ENCODE data around the gene CRIM1. TPM values are rescaled to one million over a fixed set of nuclear protein-coding genes. Genes with fewer than 3 reads are reported as not detected.

Gene CRIM1
- total RNA-seq, 1 donor from 2014 or later = 273 TPM

DNA sequence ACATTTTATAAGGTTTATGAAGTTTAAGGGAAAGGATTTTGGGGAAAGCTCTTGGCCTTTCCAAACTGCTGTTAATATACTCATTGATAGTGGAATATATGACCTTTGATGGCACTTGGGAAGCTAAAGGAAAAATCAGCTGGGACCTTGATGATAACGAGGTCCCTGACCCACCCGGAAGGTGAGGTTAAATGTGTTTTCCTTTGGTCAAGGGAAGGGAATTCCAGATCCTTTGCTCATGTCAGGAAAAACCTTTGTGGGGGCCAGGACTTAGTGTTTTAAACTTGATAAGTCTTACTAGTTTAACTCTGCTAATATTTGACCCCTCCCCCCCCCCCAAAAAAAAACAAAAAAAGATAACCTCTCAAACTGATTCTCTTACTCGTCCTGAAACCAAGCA lies 50.7 kb downstream of the CRIM1 start:
- Histone ChIP-seq H3K4me1 (peaks cover 0 to 72% of the 10 kb centered on the region in 2 donors), H3K4me3 (no peak overlapping the region), H3K36me3 (no peaks in the 10 kb centered on the region), H3K9me3 (no peaks in the 10 kb centered on the region), H3K27me3 (no peaks in the 10 kb centered on the region), H3K27ac (peak overlapping the region; percentile 67 to 69)
- no peak for DNase-seq (ENCODE audit: low spot score in 2 of 2)
- TF ChIP-seq, protein P1, sequence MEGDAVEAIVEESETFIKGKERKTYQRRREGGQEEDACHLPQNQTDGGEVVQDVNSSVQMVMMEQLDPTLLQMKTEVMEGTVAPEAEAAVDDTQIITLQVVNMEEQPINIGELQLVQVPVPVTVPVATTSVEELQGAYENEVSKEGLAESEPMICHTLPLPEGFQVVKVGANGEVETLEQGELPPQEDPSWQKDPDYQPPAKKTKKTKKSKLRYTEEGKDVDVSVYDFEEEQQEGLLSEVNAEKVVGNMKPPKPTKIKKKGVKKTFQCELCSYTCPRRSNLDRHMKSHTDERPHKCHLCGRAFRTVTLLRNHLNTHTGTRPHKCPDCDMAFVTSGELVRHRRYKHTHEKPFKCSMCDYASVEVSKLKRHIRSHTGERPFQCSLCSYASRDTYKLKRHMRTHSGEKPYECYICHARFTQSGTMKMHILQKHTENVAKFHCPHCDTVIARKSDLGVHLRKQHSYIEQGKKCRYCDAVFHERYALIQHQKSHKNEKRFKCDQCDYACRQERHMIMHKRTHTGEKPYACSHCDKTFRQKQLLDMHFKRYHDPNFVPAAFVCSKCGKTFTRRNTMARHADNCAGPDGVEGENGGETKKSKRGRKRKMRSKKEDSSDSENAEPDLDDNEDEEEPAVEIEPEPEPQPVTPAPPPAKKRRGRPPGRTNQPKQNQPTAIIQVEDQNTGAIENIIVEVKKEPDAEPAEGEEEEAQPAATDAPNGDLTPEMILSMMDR (IDR thresholded peaks at IDR 0.05) = no peak
- intact Hi-C loops (cut with DNase I) = no loop called here

DNA sequence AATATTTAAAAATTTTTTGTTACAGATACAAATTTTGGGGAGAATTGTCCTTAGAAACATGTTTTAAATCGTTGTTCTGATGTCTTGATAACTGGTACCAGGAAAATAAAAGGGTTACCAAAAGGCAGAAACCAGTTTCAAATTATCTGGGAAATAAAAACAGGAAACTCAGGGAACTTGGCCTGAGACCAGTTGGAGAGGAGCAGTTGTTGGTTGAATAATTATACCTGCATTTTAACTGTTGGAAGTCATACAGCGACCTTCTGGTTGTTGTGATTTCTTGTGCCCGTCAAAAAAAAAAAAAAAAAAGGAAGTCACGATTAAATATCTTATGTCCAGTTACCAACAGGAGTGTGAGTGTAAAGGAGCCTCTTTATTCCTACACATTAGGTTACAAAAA lies 51.8 kb downstream of the CRIM1 start:
- intact Hi-C loops (cut with DNase I) = no loop called here
- H3K27ac ChIP-seq = peak overlapping the region; percentile 67 to 69

DNA sequence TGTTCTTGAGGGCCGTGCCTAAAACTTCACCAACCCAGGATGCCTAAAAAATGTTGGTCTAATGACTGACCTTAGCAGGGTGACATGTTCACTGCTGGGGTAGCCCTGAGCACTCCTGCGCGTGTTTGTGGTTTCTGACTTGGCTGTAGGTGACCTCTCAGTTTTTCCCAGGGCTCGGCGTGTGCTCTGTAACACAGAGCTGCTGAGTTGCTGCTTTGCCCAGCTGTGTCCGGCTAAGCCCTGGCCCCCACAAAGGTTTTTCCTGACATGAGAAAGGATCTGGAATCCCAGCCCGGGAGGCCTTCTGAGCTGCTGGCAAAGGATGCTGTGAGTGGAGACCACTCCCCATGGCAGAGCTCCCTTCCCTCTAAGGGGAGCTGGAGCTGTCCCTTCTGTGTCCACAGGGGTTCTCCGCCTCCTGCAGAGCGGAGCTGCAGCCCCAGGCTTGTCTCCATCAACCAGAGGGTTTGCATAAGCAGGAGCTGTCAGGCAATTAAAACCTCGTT lies 52.7 kb downstream of the CRIM1 start:
- peaks cover 3 to 76% of the 10 kb centered on the region in 2 donors for H3K4me1 ChIP-seq
- no peaks in the 10 kb centered on the region for H3K27me3 ChIP-seq
- no peaks in the 10 kb centered on the region for H3K9me3 ChIP-seq
- no peak for DNase-seq (ENCODE audit: low spot score in 2 of 2)
- H3K4me3 ChIP-seq = peak overlapping the region in 1 of 2 donors; percentile 25
- H3K27ac ChIP-seq = peak overlapping the region; percentile 67 to 69
- no peaks in the 10 kb centered on the region for H3K36me3 ChIP-seq
- intact Hi-C loops (cut with DNase I) = no loop called here
- TF ChIP-seq, protein P1 (IDR thresholded peaks at IDR 0.05) = no peak

More for the DNA sequence above, 51.8 kb downstream of the CRIM1 start:
- H3K27me3 ChIP-seq = no peaks in the 10 kb centered on the region
- peaks cover 0 to 72% of the 10 kb centered on the region in 2 donors for H3K4me1 ChIP-seq
- TF ChIP-seq, protein P1 (IDR thresholded peaks at IDR 0.05) = no peak
- no peak overlapping the region for H3K4me3 ChIP-seq
- H3K9me3 ChIP-seq = no peaks in the 10 kb centered on the region
- no peaks in the 10 kb centered on the region for H3K36me3 ChIP-seq
- DNase-seq (ENCODE audit: low spot score in 2 of 2) = no peak

DNA sequence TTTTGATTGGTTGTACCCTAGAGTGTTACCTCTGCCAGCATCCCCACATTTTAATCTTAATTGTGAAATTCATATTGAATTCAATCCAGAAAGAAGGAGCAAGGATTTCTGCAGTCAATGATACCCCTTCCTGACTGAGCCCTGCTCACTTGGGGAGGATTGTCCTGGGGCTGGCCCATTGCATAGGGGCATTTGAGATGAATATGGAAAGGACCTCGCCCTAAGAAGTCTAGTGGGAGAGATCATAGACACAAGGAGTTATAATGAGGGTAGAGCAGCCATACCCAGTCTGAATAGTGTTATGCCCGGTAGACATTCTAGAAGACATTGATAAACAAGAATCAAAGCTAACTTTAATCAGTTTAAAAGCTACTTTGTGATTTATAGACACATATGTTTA lies 53.8 kb downstream of the CRIM1 start:
- Histone ChIP-seq H3K36me3 (no peaks in the 10 kb centered on the region), H3K4me1 (peaks cover 3 to 78% of the 10 kb centered on the region in 2 donors), H3K27ac (peak overlapping the region; percentile 67 to 69), H3K9me3 (no peaks in the 10 kb centered on the region), H3K27me3 (no peaks in the 10 kb centered on the region), H3K4me3 (no peak overlapping the region)
- DNase-seq (ENCODE audit: low spot score in 2 of 2) = no peak
- TF ChIP-seq, protein P1 (IDR thresholded peaks at IDR 0.05) = no peak
- intact Hi-C loops (cut with DNase I) = no loop called here

DNA sequence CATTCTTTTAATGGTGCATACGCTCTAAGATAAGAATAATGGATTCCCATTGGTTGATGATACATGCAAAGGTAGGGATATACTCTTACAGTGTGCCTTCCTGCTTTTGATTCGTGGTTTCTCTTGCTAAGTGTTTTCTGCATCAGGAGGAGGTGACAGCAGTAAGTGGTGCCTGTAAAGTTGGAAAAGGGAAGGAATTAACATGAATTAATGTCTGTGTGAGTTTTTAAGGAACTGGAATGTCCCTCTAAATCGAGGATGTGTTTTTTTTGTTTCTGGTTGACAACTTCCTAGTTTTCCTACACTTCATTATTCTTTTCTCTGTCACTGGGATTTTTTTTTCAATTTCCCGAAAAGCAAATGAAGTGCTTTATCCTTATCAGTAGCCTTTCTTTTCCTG lies 54.4 kb downstream of the CRIM1 start:
- Histone ChIP-seq H3K4me3 (peak overlapping the region; percentile 12 to 17), H3K27ac (peak overlapping the region; percentile 50 to 67), H3K9me3 (no peaks in the 10 kb centered on the region), H3K27me3 (no peaks in the 10 kb centered on the region), H3K36me3 (no peaks in the 10 kb centered on the region), H3K4me1 (peaks cover 3 to 81% of the 10 kb centered on the region in 2 donors)
- intact Hi-C loops (cut with DNase I) = loop anchor here (5.0 kb wide), 1 partner anchor 53 kb away; the partner anchor contains the start of gene CRIM1
- TF ChIP-seq, protein P1 (IDR thresholded peaks at IDR 0.05) = no peak
- no peak for DNase-seq (ENCODE audit: low spot score in 2 of 2)

Data from ascending aorta (tissue), 2 donors.